ENCODE data around the gene NEK6. TPM values are rescaled to one million over a fixed set of nuclear protein-coding genes. Genes with fewer than 3 reads are reported as not detected.

NEK6 gene
- polyA plus RNA-seq, 2 of the 4 experiments (the other 2 are of a cell fraction) = 26.1 to 33.7 TPM

- WGBS (ENCODE audit: missing lambda C conversion rate) = 80% methylated on average over 7 of the region's 7 CpGs
- FAIRE-seq (no peak), DNase-seq (ENCODE audit: low read depth in 1 of 2, low spot score in 1 of 2) (no peak), ATAC-seq (no peak)
- H3K4me1 ChIP-seq = peaks cover 52% of the 10 kb centered on the region
- no peak overlapping the region for H3K27ac ChIP-seq
- H3K9me3 ChIP-seq = no peaks in the 10 kb centered on the region
- peak overlapping the region; percentile 57 for H3K4me2 ChIP-seq
- CTCF ChIA-PET = interaction anchor here (0.7 to 32.7 kb wide), 6 partner anchors 8 to 983 kb away, joined by 3 to 429 read pairs (median 11); partner anchors contain the start of gene PSMB7
- POLR2A ChIA-PET = interaction anchor here (0.9 to 1.1 kb wide), 2 partner anchors 9 to 11 kb away, joined by 3 read pairs; no protein-coding TSS in a partner anchor
- TF ChIP-seq BCL3 (IDR thresholded peaks at IDR 0.05) (no peak), NR3C1 (IDR thresholded peaks at IDR 0.05) (no peak), PBX3 (IDR thresholded peaks at IDR 0.05) (no peak), ESRRA (IDR thresholded peaks at IDR 0.05; ENCODE audit: borderline replicate concordance, low read length) (no peak), RFX5 (IDR thresholded peaks at IDR 0.05) (no peak), ZC3H11A (IDR thresholded peaks at IDR 0.05) (no peak), GATA3 (IDR thresholded peaks at IDR 0.05; ENCODE audit: borderline replicate concordance) (no peak), CHD2 (IDR thresholded peaks at IDR 0.05; ENCODE audit: low read length, partially characterized antibody) (no peak), E2F6 (IDR thresholded peaks at IDR 0.05; ENCODE audit: borderline replicate concordance, low read depth) (no peak), POLR2A (IDR thresholded peaks at IDR 0.05; ENCODE audit: low read length) (no peak), EP300 (IDR thresholded peaks at IDR 0.05) (no peak)
- H3K4me3 ChIP-seq = no peak overlapping the region
Observed at GRCh38 chr9:124385623-124386022, 127.9 kb downstream of the NEK6 start.

- H3K27ac ChIP-seq = peak overlapping the region in 1 of 2 experiments; percentile 13; a peak in 2 of 6 replicates
- H3K4me1 ChIP-seq = peaks cover 58% of the 10 kb centered on the region
- 77% methylated on average over 3 of the region's 3 CpGs for WGBS (ENCODE audit: missing lambda C conversion rate)
- ChIA-PET POLR2A (interaction anchor here (0.7 to 1.1 kb wide), 2 partner anchors 12 to 606 kb away, joined by 3 read pairs; no protein-coding TSS in a partner anchor), CTCF (interaction anchor here (0.8 to 32.7 kb wide), 7 partner anchors 9 to 984 kb away, joined by 3 to 429 read pairs (median 6); partner anchors contain the start of gene PSMB7)
- DNase-seq (ENCODE audit: low read depth in 1 of 2, low spot score in 1 of 2) = no peak
- TF ChIP-seq RCOR1 (IDR thresholded peaks at IDR 0.05; ENCODE audit: low read depth, low read length) (no peak), HOXB5 (CRISPR knock-in tag; IDR thresholded peaks at IDR 0.05) (no peak), MYC (IDR thresholded peaks at IDR 0.05; ENCODE audit: borderline replicate concordance, low read length) (no peak), JUNB (IDR thresholded peaks at IDR 0.05) (peak; percentile 46), NFE2L2 (conservative IDR thresholded peaks at IDR 0.05; ENCODE audit: low read length) (no peak), KDM1A (IDR thresholded peaks at IDR 0.05; ENCODE audit: low read depth) (no peak), FOXS1 (CRISPR knock-in tag; IDR thresholded peaks at IDR 0.05) (no peak), GATA3 (IDR thresholded peaks at IDR 0.05; ENCODE audit: borderline replicate concordance) (peak; percentile 40; the same call in 1 of the 2 replicates), FOSL2 (IDR thresholded peaks at IDR 0.05) (no peak), FOSL2 (CRISPR knock-in tag; IDR thresholded peaks at IDR 0.05) (peak; percentile 54), HES2 (IDR thresholded peaks at IDR 0.05) (no peak), NR3C1 (IDR thresholded peaks at IDR 0.05) (no peak), FOSB (CRISPR knock-in tag; IDR thresholded peaks at IDR 0.05) (no peak), CEBPB (IDR thresholded peaks at IDR 0.05) (peak in 1 of 2 experiments; percentile 39; a peak in 1 of 4 replicates), RFX5 (IDR thresholded peaks at IDR 0.05) (no peak)
- H3K4me2 ChIP-seq = peak overlapping the region; percentile 57
- H3K4me3 ChIP-seq = no peak overlapping the region
- H3K9me3 ChIP-seq = no peaks in the 10 kb centered on the region
- no peak for FAIRE-seq
- no peak for ATAC-seq
Observed at GRCh38 chr9:124386201-124386600, 128.5 kb downstream of the NEK6 start.
